Suppressor macrophage treated with lipopolysaccharide for 1 hour (primary cell): ENCODE results near the gene STRADA.

ENCODE experiments used
- DNase-seq, 3 donors: peaks; one replicate each; pipeline ENCODE4 v3.0.0-alpha.2; 2020 to 2022

Gene STRADA

GRCh38 chr17:63700528-63701455 is 40.8 kb downstream of the STRADA start:
- peak; percentile 61 to 83 (median 78) for DNase-seq

GRCh38 chr17:63699638-63700527 is 41.7 kb downstream of the STRADA start, which contains the start of gene LIMD2:
Gene LIMD2, minus strand, starts transcription at chr17:63700125. Its CDS starts 827 bp downstream, at chr17:63699298.
- peak in 2 of 3 donors; percentile 47 to 73 for DNase-seq

GRCh38 chr17:63698886-63699637 is 42.5 kb downstream of the STRADA start:
- DNase-seq, result peak; percentile 60 to 83 (median 68)

- peak in 2 of 3 donors; percentile 17 to 25 for DNase-seq
Observed at GRCh38 chr17:63698381-63698885, 43.2 kb downstream of the STRADA start.

DNA sequence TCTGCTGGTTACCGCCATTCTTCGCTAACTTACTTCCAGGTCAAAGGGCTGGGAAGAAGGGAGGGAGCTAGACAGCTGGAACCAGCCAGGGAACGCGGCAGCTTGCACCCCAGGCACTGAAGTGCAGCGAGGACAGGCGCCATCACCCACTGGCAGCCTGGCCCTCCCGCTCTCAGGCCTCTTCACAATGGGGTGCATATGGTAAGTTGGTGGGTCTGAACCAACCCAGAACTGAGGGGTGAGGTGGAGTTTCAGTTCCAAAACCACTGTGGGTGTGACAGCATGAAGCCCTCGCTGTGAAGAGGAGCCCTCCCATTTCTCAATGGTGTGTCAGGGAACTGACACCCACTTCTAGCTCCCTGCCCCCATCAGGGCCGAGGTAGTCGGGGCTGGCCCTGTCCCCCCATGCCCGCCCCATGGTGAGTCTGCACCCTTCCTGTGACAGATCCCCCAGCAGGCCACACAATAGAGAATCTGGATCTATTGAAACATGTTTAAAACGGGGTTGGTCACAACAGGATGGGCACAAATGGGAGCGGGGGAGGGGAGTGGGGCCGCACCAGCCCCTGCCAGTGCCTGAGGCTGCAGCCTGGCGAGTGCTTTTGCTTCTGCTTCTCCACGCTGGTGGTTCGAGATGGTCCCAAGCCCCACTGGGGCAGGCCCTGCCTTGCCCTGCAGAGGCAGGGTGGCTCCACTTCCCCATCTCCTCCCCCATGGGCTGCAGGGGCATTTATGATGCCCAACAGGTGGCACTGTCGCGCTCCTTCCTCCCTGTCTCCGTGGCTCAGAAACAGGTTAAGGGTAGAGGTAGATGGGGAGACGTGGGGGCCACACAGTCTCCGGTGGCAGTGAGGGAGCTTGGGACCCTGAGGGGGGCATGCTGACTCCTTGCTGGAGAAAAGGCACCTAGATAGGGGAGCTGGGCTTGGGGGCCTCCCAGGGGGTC is 44.0 kb downstream of the STRADA start:
- peak; percentile 76 to 88 (median 82) for DNase-seq

- DNase-seq, result peak; percentile 30 to 54 (median 45)
Observed at GRCh38 chr17:63696381-63696961, 45.1 kb downstream of the STRADA start.

- peak in 1 of 3 donors; percentile 8 for DNase-seq
Observed at GRCh38 chr17:63695889-63696288, 45.7 kb downstream of the STRADA start.

GRCh38 chr17:63694950-63695773 is 46.4 kb downstream of the STRADA start:
- DNase-seq, result no peak

DNA sequence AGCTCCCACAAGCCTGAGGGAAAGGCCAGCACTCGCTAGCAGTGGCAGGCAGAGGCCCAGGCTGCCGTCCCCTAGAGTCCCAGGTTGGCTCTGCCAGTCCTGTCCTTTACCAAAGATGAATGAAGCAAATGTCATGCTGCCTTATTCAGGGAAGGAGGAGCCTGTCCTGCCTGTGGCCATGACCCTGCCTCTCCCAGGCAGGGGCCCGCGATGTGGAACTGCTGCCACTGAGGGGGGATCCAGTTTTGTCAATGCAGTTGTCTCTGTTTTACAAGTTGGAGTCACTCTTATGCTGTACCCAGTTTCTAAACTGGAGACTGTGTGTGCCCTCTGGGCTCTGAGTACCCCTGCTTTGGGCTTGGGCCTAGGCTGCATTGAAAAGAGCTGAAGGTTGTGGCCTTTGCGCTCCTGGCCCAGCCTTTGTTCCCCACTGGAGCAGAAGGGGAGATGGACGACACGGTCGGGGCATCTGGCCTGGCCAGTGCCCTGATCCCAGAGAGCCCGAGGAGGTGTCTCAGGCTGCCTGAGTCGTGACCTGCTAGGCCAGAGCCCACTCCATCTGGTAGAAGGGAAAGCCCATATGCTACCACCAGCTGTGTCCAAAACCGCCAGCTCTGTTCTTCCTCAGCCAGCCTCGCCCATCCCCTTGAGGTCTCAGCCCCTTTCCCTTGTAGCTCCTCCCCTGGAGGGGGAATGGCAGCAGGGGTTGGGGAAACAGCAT is 47.2 kb downstream of the STRADA start:
- no peak for DNase-seq

DNA sequence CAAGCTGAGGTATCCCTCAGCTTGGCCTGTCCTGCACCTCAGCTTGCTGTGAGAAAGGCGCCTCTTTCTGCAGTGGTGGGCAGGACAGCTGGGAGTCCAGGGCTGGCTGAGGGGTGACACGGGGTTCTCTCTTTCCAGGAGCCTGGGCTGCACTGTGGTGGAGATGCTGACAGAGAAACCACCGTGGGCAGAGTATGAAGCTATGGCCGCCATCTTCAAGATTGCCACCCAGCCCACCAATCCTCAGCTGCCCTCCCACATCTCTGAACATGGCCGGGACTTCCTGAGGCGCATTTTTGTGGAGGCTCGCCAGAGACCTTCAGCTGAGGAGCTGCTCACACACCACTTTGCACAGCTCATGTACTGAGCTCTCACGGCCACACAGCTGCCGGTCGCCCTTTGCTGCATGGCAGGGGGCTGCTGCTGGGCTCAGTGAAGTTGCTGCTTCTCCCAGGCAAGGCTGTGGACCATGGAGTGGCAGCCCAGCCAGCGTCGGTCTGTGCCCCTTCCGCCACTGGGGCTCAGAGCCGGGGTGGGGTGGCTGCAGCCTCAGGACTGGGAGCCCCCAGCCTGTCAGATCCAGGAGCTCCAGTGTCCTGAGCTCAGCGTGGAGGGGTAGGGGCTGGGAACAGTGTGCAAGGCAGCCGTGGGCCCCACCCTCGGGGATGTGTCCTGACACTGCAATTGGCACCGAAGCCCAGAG is 48.0 kb downstream of the STRADA start:
- DNase-seq, result no peak

DNA sequence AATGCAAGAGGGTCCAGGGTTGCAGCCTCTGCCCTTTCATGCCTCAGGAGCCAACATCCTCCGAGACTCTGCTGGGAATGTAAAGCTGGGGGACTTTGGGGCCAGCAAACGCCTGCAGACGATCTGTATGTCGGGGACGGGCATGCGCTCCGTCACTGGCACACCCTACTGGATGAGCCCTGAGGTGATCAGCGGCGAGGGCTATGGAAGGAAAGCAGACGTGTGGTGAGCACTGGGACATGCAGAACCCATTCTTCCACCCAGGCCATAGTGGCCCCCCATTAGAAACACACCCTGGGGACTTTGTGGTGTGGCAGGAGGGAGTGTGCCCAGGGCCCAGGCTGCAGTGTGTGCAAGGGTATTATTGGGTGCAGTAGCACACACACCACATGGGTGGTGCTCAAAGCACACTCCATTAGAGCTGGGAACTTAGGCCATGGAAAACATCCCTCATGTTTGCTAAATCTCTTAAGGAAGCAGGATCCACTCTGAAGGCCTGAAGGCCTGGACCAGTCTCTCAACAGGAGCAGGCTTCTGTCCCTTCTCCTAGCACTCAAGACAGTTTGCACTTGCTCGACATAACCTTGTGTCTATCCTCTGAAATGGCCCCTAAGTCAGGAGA is 49.3 kb downstream of the STRADA start:
- no peak for DNase-seq

- no peak for DNase-seq
Observed at GRCh38 chr17:63689479-63689878, 52.1 kb downstream of the STRADA start.

DNA sequence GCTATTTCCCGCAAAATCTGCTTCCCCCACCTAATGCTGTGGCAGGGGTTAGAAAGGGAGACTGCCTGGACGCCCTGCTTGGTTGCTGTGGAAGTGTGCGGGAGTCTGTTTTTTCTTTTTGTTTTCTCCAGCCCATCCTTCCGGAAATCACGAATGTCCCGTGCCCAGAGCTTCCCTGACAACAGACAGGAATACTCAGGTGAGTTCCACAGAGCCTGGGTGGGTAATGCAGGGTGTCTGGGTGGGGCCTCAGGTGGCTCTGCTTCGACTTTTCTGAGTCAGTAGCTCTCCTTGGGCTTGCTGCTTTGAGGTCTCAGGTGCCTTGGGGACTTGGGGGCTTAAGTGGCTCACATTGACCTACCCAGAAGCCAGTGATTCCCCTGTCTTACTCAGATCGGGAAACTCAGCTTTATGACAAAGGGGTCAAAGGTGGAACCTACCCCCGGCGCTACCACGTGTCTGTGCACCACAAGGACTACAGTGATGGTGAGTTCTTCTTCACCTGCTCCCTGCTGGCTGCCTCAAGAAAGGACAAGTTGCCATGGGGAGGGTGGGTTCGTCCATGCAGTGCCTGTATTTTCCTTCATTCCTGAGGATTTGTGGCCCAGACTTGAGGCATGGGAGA is 53.1 kb downstream of the STRADA start:
- no peak for DNase-seq

GRCh38 chr17:63686138-63686685 is 55.4 kb downstream of the STRADA start:
- no peak for DNase-seq

DNA sequence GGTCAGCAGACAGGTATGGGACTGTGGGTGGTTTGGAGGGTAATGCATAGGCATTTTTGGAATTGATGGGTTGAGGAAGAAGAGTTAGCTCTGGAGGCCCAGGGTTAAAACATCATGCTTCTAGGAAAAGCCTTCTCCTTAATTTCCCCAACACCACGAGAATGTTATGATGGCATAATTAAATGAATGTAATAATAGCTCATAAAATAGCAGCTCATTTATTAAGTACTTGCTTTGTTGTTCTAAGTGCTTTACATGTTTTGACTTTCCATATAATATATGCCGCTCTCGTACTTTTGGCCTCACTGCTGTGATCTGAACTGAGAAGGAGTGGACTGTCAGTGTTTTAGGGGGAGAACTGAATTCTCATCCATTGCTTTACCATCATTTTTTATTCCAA is 56.0 kb downstream of the STRADA start:
- DNase-seq, result no peak

- no peak for DNase-seq
Observed at GRCh38 chr17:63685041-63685440, 56.6 kb downstream of the STRADA start.

DNA sequence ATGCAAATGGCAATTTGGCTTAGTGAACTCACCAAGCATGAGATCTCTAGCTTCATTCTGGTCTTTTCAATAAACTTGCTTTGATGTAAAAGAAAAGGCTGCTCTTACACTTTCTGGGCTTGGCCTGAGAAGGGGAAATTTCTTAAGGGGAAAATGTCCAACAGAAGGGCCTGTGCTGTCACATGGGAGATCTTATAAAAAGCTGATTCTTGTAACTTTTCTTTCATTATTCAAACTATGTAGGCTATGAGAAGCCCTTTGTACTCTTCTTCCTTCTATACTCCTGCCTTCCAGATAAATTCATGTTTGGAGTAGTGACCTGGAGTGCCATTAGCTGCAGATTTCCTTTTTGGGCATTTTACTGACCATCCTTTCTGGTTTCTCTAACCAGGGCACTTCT is 58.6 kb downstream of the STRADA start:
- DNase-seq, result no peak
